Measurements from ENCODE around the gene AIMP1. TPM values are rescaled to one million over a fixed set of nuclear protein-coding genes. Genes with fewer than 3 reads are reported as not detected.
A peak's percentile ranks its signal among the peaks of the same experiment; 100 is the strongest.

The AIMP1 gene
- total and polyA plus RNA-seq, 2 of the 13 experiments (the other 11 are each of a cell fraction or from before 2014, with no cell fraction given) = 28.6 to 82.9 TPM

DNA sequence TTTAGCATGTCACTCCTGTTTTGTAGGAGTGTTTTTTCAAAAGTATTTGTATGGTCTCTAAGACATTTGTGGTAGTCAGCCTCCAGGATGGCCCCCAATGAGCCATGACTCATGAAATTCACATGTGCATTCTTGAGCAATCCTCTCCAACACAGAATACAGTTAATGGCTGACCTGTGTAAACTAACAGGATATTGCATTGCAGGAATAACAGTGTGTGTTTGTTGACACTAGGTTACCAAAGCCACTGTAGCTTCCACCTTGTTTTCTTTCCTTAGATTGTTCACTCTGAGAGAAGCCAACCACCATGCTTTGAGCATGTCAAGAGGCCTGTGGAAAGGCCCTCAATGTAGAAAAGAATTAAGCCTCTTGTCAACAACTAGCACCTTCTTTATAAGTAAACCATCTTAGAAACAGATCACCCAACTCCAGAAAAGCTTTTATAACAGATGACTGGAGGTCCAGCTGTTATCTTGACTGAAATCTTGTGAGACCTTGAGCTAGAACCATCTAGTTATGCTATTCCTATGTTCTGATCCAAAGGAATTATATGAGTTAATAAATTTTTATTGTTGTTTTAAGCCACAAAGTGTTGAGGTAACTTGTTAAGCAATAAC, 28.9 kb upstream of the AIMP1 start (continued):
- TF ChIP-seq, protein P1, sequence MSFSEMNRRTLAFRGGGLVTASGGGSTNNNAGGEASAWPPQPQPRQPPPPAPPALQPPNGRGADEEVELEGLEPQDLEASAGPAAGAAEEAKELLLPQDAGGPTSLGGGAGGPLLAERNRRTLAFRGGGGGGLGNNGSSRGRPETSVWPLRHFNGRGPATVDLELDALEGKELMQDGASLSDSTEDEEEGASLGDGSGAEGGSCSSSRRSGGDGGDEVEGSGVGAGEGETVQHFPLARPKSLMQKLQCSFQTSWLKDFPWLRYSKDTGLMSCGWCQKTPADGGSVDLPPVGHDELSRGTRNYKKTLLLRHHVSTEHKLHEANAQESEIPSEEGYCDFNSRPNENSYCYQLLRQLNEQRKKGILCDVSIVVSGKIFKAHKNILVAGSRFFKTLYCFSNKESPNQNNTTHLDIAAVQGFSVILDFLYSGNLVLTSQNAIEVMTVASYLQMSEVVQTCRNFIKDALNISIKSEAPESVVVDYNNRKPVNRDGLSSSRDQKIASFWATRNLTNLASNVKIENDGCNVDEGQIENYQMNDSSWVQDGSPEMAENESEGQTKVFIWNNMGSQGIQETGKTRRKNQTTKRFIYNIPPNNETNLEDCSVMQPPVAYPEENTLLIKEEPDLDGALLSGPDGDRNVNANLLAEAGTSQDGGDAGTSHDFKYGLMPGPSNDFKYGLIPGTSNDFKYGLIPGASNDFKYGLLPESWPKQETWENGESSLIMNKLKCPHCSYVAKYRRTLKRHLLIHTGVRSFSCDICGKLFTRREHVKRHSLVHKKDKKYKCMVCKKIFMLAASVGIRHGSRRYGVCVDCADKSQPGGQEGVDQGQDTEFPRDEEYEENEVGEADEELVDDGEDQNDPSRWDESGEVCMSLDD (CRISPR knock-in tag; IDR thresholded peaks at IDR 0.05; ENCODE audit: borderline replicate concordance) = no peak
- TF ChIP-seq RXRA (CRISPR knock-in tag; IDR thresholded peaks at IDR 0.05) (no peak; the same call in 1 of the 2 replicates), TMF1 (CRISPR knock-in tag; IDR thresholded peaks at IDR 0.05; ENCODE audit: low read depth) (no peak), ZNF205 (CRISPR knock-in tag; IDR thresholded peaks at IDR 0.05) (peak; percentile 79), KDM5A (IDR thresholded peaks at IDR 0.05; ENCODE audit: borderline replicate concordance, low read length) (no peak), CBX5 (CRISPR knock-in tag; IDR thresholded peaks at IDR 0.05; ENCODE audit: borderline replicate concordance) (peak; percentile 81), ZNF335 (CRISPR knock-in tag; IDR thresholded peaks at IDR 0.05) (peak; percentile 96), FOSL2 (CRISPR knock-in tag; IDR thresholded peaks at IDR 0.05) (peak; percentile 100), ZNF772 (CRISPR knock-in tag; IDR thresholded peaks at IDR 0.05) (peak; percentile 23; the same call in 1 of the 2 replicates), ZNF33A (CRISPR knock-in tag; IDR thresholded peaks at IDR 0.05; ENCODE audit: borderline replicate concordance) (0 out of 2 replicates have a peak, but pooled peaks have one; percentile 79), ZNF629 (CRISPR knock-in tag; conservative IDR thresholded peaks at IDR 0.05) (peak; percentile 35), KDM6A (CRISPR knock-in tag; IDR thresholded peaks at IDR 0.05; ENCODE audit: low read depth) (peak; percentile 88), ZNF136 (CRISPR knock-in tag; IDR thresholded peaks at IDR 0.05; ENCODE audit: low read depth) (peak; percentile 73; the same call in 1 of the 2 replicates), ZNF296 (CRISPR knock-in tag; conservative IDR thresholded peaks at IDR 0.05) (no peak), ZNF331 (CRISPR knock-in tag; IDR thresholded peaks at IDR 0.05) (peak; percentile 98), ZBTB1 (CRISPR knock-in tag; IDR thresholded peaks at IDR 0.05; ENCODE audit: borderline replicate concordance) (no peak), KDM3A (CRISPR knock-in tag; IDR thresholded peaks at IDR 0.05; ENCODE audit: low read depth) (no peak), ZNF343 (CRISPR knock-in tag; IDR thresholded peaks at IDR 0.05) (no peak)
- TF ChIP-seq, protein P2, sequence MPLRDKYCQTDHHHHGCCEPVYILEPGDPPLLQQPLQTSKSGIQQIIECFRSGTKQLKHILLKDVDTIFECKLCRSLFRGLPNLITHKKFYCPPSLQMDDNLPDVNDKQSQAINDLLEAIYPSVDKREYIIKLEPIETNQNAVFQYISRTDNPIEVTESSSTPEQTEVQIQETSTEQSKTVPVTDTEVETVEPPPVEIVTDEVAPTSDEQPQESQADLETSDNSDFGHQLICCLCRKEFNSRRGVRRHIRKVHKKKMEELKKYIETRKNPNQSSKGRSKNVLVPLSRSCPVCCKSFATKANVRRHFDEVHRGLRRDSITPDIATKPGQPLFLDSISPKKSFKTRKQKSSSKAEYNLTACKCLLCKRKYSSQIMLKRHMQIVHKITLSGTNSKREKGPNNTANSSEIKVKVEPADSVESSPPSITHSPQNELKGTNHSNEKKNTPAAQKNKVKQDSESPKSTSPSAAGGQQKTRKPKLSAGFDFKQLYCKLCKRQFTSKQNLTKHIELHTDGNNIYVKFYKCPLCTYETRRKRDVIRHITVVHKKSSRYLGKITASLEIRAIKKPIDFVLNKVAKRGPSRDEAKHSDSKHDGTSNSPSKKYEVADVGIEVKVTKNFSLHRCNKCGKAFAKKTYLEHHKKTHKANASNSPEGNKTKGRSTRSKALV (CRISPR knock-in tag; IDR thresholded peaks at IDR 0.05) = no peak
- TF ChIP-seq, protein P3, sequence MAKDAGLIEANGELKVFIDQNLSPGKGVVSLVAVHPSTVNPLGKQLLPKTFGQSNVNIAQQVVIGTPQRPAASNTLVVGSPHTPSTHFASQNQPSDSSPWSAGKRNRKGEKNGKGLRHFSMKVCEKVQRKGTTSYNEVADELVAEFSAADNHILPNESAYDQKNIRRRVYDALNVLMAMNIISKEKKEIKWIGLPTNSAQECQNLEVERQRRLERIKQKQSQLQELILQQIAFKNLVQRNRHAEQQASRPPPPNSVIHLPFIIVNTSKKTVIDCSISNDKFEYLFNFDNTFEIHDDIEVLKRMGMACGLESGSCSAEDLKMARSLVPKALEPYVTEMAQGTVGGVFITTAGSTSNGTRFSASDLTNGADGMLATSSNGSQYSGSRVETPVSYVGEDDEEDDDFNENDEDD (CRISPR knock-in tag; IDR thresholded peaks at IDR 0.05; ENCODE audit: borderline replicate concordance) = peak; percentile 68; the same call in 1 of the 2 replicates
- TF ChIP-seq, protein P4, sequence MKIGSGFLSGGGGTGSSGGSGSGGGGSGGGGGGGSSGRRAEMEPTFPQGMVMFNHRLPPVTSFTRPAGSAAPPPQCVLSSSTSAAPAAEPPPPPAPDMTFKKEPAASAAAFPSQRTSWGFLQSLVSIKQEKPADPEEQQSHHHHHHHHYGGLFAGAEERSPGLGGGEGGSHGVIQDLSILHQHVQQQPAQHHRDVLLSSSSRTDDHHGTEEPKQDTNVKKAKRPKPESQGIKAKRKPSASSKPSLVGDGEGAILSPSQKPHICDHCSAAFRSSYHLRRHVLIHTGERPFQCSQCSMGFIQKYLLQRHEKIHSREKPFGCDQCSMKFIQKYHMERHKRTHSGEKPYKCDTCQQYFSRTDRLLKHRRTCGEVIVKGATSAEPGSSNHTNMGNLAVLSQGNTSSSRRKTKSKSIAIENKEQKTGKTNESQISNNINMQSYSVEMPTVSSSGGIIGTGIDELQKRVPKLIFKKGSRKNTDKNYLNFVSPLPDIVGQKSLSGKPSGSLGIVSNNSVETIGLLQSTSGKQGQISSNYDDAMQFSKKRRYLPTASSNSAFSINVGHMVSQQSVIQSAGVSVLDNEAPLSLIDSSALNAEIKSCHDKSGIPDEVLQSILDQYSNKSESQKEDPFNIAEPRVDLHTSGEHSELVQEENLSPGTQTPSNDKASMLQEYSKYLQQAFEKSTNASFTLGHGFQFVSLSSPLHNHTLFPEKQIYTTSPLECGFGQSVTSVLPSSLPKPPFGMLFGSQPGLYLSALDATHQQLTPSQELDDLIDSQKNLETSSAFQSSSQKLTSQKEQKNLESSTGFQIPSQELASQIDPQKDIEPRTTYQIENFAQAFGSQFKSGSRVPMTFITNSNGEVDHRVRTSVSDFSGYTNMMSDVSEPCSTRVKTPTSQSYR (CRISPR knock-in tag; IDR thresholded peaks at IDR 0.05; ENCODE audit: borderline replicate concordance) = peak; percentile 72; the same call in 1 of the 2 replicates
- TF ChIP-seq, protein P5, sequence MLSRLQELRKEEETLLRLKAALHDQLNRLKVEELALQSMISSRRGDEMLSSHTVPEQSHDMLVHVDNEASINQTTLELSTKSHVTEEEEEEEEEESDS (CRISPR knock-in tag; IDR thresholded peaks at IDR 0.05; ENCODE audit: borderline replicate concordance) = no peak

All from HepG2 (cell line).